WTC11 (cell line): ENCODE measurements around the gene KEAP1. TPM values are rescaled to one million over a fixed set of nuclear protein-coding genes. Genes with fewer than 3 reads are reported as not detected.
A peak's percentile ranks its signal among the peaks of the same experiment; 100 is the strongest.

Source experiments
- ATAC-seq: fragments of 200-7000 bp; cut with Tn5 transposase; 2 replicates; pipeline ENCODE4 v1.10.0; 2021; ENCODE audit warnings: mild to moderate bottlenecking, moderate library complexity
- CTCF ChIA-PET: fragments of 300-600 bp; sonication (Branson Sonifier 250); formaldehyde crosslinking; loops from one replicate; lab custom pipeline; 2021; ENCODE audit warnings: antibody characterized with exemption; lab: Charles Lee
- POLR2A ChIA-PET: fragments of 350-600 bp; sonication (Branson Sonifier 250); formaldehyde crosslinking; loops from one replicate; lab custom pipeline; 2021; ENCODE audit warnings: antibody characterized with exemption; lab: Charles Lee
- DNase-seq: peaks from one replicate; pipeline ENCODE4 v3.0.0; 2021; ENCODE audit warnings: low spot score
- H3K27ac Mint-ChIP-seq: 2 replicates; pipeline ENCODE4 v1.8.0; 2021; ENCODE audit warnings: mixed read lengths
- H3K27me3 Mint-ChIP-seq: 2 replicates; pipeline ENCODE4 v1.8.0; 2021; ENCODE audit warnings: low read depth, mild to moderate bottlenecking, moderate library complexity, mixed read lengths
- H3K36me3 Mint-ChIP-seq: 2 replicates; pipeline ENCODE4 v1.8.0; 2021; ENCODE audit warnings: mixed read lengths
- H3K4me1 Mint-ChIP-seq: 2 replicates; pipeline ENCODE4 v1.8.0; 2022; ENCODE audit warnings: mixed read lengths
- H3K4me3 Mint-ChIP-seq: 2 replicates; pipeline ENCODE4 v1.8.0; 2021; ENCODE audit warnings: mild to moderate bottlenecking, moderate library complexity, mixed read lengths
- H3K9me3 Mint-ChIP-seq: 2 replicates; pipeline ENCODE4 v1.8.0; 2021; ENCODE audit warnings: mixed read lengths
- ESRRA ChIP-seq: sonication (generic); formaldehyde crosslinking; IDR thresholded peaks from 2 replicates; pipeline ENCODE4 v1.8.1; 2022; ENCODE audit warnings: mild to moderate bottlenecking, missing genetic modification reagents, borderline replicate concordance
- GTF2I ChIP-seq: fragments of 250-450 bp; sonication (Bioruptor Pico); conservative IDR thresholded peaks from 2 replicates; pipeline ENCODE4 v1.4.0; 2021; ENCODE audit warnings: mild to moderate bottlenecking
- MXD4 ChIP-seq: fragments of 250-450 bp; sonication (Bioruptor Pico); IDR thresholded peaks from 2 replicates; pipeline ENCODE4 v1.8.0; 2021; ENCODE audit warnings: mild to moderate bottlenecking, moderate library complexity, borderline replicate concordance
- MYBL2 ChIP-seq: sonication (generic); formaldehyde crosslinking; IDR thresholded peaks from 2 replicates; pipeline ENCODE4 v1.8.1; 2023; ENCODE audit warnings: mild to moderate bottlenecking, moderate library complexity, missing genetic modification reagents
- NR1H2 ChIP-seq: sonication (generic); formaldehyde crosslinking; IDR thresholded peaks from 2 replicates; pipeline ENCODE4 v1.9.0; 2021; ENCODE audit warnings: mild to moderate bottlenecking, moderate library complexity, missing genetic modification reagents
- OVOL2 ChIP-seq: fragments of 250-450 bp; sonication (Bioruptor Pico); IDR thresholded peaks from 2 replicates; pipeline ENCODE4 v1.9.0; 2021; ENCODE audit warnings: mild to moderate bottlenecking, borderline replicate concordance
- RELA ChIP-seq: sonication (generic); formaldehyde crosslinking; IDR thresholded peaks from 2 replicates; pipeline ENCODE4 v1.8.1; 2022; ENCODE audit warnings: missing genetic modification reagents, mild to moderate bottlenecking, borderline replicate concordance
- RORB ChIP-seq: fragments of 250-450 bp; sonication (Bioruptor Pico); IDR thresholded peaks from 2 replicates; pipeline ENCODE4 v1.9.0; 2021; ENCODE audit warnings: mild to moderate bottlenecking
- TCF7 ChIP-seq: sonication (generic); formaldehyde crosslinking; IDR thresholded peaks from 2 replicates; pipeline ENCODE4 v1.8.0; 2022; ENCODE audit warnings: mild to moderate bottlenecking, low read depth, missing genetic modification reagents, moderate library complexity
- ZNF121 ChIP-seq: sonication (generic); formaldehyde crosslinking; IDR thresholded peaks from 2 replicates; pipeline ENCODE4 v1.8.0; 2023; ENCODE audit warnings: missing genetic modification reagents
- ZNF671 ChIP-seq: fragments of 250-450 bp; sonication (Bioruptor Pico); IDR thresholded peaks from 2 replicates; pipeline ENCODE4 v1.8.0; 2021; ENCODE audit warnings: mild to moderate bottlenecking
- total RNA-seq: library from RNA; stranded (reverse); gene quantifications from 3 replicates; pipeline ENCODE4 v1.2.3, GENCODE V29; 2021
- TF ChIP-seq, protein P1 (sequence below): sonication (generic); formaldehyde crosslinking; IDR thresholded peaks from 2 replicates; pipeline ENCODE4 v1.8.1; 2022; ENCODE audit warnings: mild to moderate bottlenecking, missing genetic modification reagents, moderate library complexity, borderline replicate concordance
- TF ChIP-seq, protein P2 (sequence below): fragments of 250-450 bp; sonication (Bioruptor Pico); IDR thresholded peaks from 2 replicates; pipeline ENCODE4 v1.9.0; 2021; ENCODE audit warnings: mild to moderate bottlenecking, borderline replicate concordance
- TF ChIP-seq, protein P3 (sequence below): sonication (generic); formaldehyde crosslinking; IDR thresholded peaks from 2 replicates; pipeline ENCODE4 v1.8.1; 2022; ENCODE audit warnings: low read depth, mild to moderate bottlenecking, moderate library complexity, missing genetic modification reagents, borderline replicate concordance
- TF ChIP-seq, protein P4 (sequence below): sonication (generic); formaldehyde crosslinking; IDR thresholded peaks from 2 replicates; pipeline ENCODE4 v1.8.0; 2022; ENCODE audit warnings: mild to moderate bottlenecking, missing genetic modification reagents
- TF ChIP-seq, protein P5 (sequence below): fragments of 200-600 bp; IDR thresholded peaks from 2 replicates; pipeline ENCODE4 v1.8.0; 2022; ENCODE audit warnings: antibody characterized with exemption
- TF ChIP-seq, protein P6 (sequence below): sonication (generic); formaldehyde crosslinking; conservative IDR thresholded peaks from 2 replicates; pipeline ENCODE4 v1.8.1; 2023; ENCODE audit warnings: mild to moderate bottlenecking, low read depth, missing genetic modification reagents, moderate library complexity

Gene KEAP1
- total RNA-seq, 1 experiment from 2014 or later = 68.7 TPM

DNA sequence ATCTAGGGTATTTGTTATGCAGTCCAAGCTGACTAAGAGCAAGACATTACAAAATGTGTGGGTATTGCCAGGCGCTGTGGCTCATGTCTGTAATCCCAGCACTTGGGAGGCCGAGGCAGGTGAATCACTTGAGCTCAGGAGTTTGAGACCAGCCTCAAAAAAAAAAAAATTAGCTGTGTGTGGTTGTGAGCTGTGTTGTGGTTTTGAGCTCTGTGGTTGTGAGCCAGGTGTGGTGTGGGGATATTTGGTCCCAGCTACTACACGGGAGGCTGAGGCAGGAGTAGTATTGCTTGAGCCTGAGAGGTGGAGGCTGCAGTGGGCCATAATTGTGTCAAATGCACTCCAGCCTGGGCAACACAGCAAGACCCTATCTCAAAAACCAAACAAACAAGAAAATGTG lies 5.6 kb upstream of the KEAP1 start:
- no peak overlapping the region for H3K27ac Mint-ChIP-seq
- CTCF ChIA-PET = interaction anchor here (0.6 to 4.1 kb wide), 5 partner anchors 8 to 356 kb away, joined by 3 to 23 read pairs (median 9); partner anchors contain the start of genes QTRT1 and S1PR5
- no peak overlapping the region for H3K4me3 Mint-ChIP-seq
- DNase-seq (no peak), ATAC-seq (no peak)
- TF ChIP-seq ESRRA (CRISPR knock-in tag) (no peak), OVOL2 (CRISPR knock-in tag) (no peak), GTF2I (CRISPR knock-in tag) (no peak), ZNF121 (CRISPR knock-in tag) (0 out of 2 replicates have a peak, but pooled peaks have one; percentile 62), NR1H2 (CRISPR knock-in tag) (no peak)
- TF ChIP-seq, protein P1, sequence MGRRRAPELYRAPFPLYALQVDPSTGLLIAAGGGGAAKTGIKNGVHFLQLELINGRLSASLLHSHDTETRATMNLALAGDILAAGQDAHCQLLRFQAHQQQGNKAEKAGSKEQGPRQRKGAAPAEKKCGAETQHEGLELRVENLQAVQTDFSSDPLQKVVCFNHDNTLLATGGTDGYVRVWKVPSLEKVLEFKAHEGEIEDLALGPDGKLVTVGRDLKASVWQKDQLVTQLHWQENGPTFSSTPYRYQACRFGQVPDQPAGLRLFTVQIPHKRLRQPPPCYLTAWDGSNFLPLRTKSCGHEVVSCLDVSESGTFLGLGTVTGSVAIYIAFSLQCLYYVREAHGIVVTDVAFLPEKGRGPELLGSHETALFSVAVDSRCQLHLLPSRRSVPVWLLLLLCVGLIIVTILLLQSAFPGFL (CRISPR knock-in tag) = no peak
- peaks cover 19% of the 10 kb centered on the region for H3K27me3 Mint-ChIP-seq
- H3K9me3 Mint-ChIP-seq = 0 out of 2 replicates have a peak, but pooled peaks cover 3% of the 10 kb centered on the region
- 0 out of 2 replicates have a peak, but pooled peaks cover 8% of the 10 kb centered on the region for H3K4me1 Mint-ChIP-seq
- POLR2A ChIA-PET = no interaction called here
- H3K36me3 Mint-ChIP-seq = 0 out of 2 replicates have a peak, but pooled peaks cover 6% of the 10 kb centered on the region

DNA sequence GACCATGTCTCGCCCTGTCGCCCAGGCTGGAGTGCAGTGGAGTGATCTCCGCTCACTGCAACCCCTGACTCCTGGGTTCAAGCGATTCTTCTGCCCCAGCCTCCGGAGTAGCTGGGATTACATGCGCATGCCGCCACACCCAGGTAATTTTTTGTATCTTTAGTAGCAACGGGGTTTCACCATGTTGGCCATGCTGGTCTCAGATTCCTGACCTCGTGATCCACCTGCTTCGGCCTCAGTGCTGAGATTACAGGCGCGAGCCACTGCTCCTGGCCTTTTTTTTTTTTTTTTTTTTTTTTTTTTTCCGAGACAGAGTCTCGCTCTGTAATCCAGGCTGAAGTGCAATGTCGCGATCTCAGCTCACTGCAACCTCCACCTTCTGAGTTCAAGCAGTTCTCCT lies 4.9 kb upstream of the KEAP1 start:
- DNase-seq = no peak
- ChIA-PET CTCF (interaction anchor here (0.6 to 4.1 kb wide), 8 partner anchors 9 to 356 kb away, joined by 3 to 23 read pairs (median 4); partner anchors contain the start of genes QTRT1 and S1PR5), POLR2A (interaction anchor here (0.6 kb wide), 2 partner anchors 12 to 542 kb away, joined by 3 to 4 read pairs; no protein-coding TSS in a partner anchor)
- TF ChIP-seq MYBL2 (CRISPR knock-in tag) (no peak), MXD4 (CRISPR knock-in tag) (no peak), ZNF671 (CRISPR knock-in tag) (no peak), RELA (CRISPR knock-in tag) (no peak)
- TF ChIP-seq, protein P2, sequence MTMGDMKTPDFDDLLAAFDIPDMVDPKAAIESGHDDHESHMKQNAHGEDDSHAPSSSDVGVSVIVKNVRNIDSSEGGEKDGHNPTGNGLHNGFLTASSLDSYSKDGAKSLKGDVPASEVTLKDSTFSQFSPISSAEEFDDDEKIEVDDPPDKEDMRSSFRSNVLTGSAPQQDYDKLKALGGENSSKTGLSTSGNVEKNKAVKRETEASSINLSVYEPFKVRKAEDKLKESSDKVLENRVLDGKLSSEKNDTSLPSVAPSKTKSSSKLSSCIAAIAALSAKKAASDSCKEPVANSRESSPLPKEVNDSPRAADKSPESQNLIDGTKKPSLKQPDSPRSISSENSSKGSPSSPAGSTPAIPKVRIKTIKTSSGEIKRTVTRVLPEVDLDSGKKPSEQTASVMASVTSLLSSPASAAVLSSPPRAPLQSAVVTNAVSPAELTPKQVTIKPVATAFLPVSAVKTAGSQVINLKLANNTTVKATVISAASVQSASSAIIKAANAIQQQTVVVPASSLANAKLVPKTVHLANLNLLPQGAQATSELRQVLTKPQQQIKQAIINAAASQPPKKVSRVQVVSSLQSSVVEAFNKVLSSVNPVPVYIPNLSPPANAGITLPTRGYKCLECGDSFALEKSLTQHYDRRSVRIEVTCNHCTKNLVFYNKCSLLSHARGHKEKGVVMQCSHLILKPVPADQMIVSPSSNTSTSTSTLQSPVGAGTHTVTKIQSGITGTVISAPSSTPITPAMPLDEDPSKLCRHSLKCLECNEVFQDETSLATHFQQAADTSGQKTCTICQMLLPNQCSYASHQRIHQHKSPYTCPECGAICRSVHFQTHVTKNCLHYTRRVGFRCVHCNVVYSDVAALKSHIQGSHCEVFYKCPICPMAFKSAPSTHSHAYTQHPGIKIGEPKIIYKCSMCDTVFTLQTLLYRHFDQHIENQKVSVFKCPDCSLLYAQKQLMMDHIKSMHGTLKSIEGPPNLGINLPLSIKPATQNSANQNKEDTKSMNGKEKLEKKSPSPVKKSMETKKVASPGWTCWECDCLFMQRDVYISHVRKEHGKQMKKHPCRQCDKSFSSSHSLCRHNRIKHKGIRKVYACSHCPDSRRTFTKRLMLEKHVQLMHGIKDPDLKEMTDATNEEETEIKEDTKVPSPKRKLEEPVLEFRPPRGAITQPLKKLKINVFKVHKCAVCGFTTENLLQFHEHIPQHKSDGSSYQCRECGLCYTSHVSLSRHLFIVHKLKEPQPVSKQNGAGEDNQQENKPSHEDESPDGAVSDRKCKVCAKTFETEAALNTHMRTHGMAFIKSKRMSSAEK (CRISPR knock-in tag) = no peak
- TF ChIP-seq, protein P3, sequence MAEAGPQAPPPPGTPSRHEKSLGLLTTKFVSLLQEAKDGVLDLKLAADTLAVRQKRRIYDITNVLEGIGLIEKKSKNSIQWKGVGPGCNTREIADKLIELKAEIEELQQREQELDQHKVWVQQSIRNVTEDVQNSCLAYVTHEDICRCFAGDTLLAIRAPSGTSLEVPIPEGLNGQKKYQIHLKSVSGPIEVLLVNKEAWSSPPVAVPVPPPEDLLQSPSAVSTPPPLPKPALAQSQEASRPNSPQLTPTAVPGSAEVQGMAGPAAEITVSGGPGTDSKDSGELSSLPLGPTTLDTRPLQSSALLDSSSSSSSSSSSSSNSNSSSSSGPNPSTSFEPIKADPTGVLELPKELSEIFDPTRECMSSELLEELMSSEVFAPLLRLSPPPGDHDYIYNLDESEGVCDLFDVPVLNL (CRISPR knock-in tag) = no peak
- H3K4me3 Mint-ChIP-seq = no peak overlapping the region
- H3K9me3 Mint-ChIP-seq = 0 out of 2 replicates have a peak, but pooled peaks cover 3% of the 10 kb centered on the region
- H3K27me3 Mint-ChIP-seq = peaks cover 15% of the 10 kb centered on the region
- 0 out of 2 replicates have a peak, but pooled peaks cover 1% of the 10 kb centered on the region for H3K36me3 Mint-ChIP-seq
- H3K27ac Mint-ChIP-seq = no peak overlapping the region; the same call in 1 of the 2 replicates
- 0 out of 2 replicates have a peak, but pooled peaks cover 4% of the 10 kb centered on the region for H3K4me1 Mint-ChIP-seq
- ATAC-seq = no peak

DNA sequence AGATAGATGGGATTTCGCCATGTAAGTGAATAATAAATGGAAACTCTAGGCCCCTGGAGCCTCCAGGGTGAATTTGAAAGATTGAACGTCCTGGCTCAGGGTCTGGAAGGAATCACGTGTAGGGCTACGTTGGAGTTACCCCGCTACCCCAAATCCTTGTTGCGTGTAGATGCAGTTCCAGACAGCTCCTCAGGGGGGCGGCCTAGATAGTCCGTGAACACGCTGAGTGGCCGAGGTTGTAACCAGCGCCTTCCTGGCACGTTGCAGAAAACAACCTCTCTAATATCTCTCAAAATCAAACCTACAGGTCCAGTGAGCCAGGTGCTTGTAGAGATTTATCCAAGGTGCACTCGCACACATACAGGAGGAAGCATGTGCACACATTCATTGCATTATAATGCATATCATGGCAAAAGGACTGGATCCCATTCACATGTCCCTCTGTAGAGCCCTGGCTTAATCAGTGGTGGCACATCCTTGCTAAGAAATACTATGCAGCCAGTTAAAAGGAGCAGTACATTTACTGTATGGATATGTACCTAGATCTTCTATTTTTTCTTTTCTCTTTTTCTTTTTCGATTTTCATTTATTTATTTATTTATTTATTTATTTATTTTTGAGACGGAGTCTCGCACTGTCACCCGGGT lies 2.5 kb upstream of the KEAP1 start:
- Mint-ChIP-seq H3K9me3 (0 out of 2 replicates have a peak, but pooled peaks cover 3% of the 10 kb centered on the region), H3K4me1 (peaks cover 13% of the 10 kb centered on the region), H3K36me3 (no peaks in the 10 kb centered on the region), H3K27me3 (0 out of 2 replicates have a peak, but pooled peaks cover 4% of the 10 kb centered on the region), H3K4me3 (0 out of 2 replicates have a peak overlapping the region, but pooled peaks have one; percentile 2), H3K27ac (peak overlapping the region; percentile 46; the same call in 1 of the 2 replicates)
- ChIA-PET CTCF (interaction anchor here (0.5 to 4.1 kb wide), 23 partner anchors 9 to 376 kb away, joined by 3 to 23 read pairs (median 4); partner anchors contain the start of genes CDKN2D, DNM2, KRI1 and S1PR5), POLR2A (interaction anchor here (0.7 kb wide), 1 partner anchor 584 kb away, joined by 6 read pairs; no protein-coding TSS in a partner anchor)
- peak; percentile 53 for ATAC-seq
- peak; percentile 90 for DNase-seq
- TF ChIP-seq, protein P4, sequence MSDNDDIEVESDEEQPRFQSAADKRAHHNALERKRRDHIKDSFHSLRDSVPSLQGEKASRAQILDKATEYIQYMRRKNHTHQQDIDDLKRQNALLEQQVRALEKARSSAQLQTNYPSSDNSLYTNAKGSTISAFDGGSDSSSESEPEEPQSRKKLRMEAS = peak; percentile 47; the same call in 1 of the 2 replicates
- TF ChIP-seq TCF7 (CRISPR knock-in tag) (no peak), RORB (CRISPR knock-in tag) (no peak)
- TF ChIP-seq, protein P5, sequence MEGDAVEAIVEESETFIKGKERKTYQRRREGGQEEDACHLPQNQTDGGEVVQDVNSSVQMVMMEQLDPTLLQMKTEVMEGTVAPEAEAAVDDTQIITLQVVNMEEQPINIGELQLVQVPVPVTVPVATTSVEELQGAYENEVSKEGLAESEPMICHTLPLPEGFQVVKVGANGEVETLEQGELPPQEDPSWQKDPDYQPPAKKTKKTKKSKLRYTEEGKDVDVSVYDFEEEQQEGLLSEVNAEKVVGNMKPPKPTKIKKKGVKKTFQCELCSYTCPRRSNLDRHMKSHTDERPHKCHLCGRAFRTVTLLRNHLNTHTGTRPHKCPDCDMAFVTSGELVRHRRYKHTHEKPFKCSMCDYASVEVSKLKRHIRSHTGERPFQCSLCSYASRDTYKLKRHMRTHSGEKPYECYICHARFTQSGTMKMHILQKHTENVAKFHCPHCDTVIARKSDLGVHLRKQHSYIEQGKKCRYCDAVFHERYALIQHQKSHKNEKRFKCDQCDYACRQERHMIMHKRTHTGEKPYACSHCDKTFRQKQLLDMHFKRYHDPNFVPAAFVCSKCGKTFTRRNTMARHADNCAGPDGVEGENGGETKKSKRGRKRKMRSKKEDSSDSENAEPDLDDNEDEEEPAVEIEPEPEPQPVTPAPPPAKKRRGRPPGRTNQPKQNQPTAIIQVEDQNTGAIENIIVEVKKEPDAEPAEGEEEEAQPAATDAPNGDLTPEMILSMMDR = peak; percentile 90
- TF ChIP-seq, protein P6, sequence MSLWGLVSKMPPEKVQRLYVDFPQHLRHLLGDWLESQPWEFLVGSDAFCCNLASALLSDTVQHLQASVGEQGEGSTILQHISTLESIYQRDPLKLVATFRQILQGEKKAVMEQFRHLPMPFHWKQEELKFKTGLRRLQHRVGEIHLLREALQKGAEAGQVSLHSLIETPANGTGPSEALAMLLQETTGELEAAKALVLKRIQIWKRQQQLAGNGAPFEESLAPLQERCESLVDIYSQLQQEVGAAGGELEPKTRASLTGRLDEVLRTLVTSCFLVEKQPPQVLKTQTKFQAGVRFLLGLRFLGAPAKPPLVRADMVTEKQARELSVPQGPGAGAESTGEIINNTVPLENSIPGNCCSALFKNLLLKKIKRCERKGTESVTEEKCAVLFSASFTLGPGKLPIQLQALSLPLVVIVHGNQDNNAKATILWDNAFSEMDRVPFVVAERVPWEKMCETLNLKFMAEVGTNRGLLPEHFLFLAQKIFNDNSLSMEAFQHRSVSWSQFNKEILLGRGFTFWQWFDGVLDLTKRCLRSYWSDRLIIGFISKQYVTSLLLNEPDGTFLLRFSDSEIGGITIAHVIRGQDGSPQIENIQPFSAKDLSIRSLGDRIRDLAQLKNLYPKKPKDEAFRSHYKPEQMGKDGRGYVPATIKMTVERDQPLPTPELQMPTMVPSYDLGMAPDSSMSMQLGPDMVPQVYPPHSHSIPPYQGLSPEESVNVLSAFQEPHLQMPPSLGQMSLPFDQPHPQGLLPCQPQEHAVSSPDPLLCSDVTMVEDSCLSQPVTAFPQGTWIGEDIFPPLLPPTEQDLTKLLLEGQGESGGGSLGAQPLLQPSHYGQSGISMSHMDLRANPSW = no peak
